Measurements from ENCODE around the gene LIF. TPM values are rescaled to one million over a fixed set of nuclear protein-coding genes. Genes with fewer than 3 reads are reported as not detected.

Gene LIF
- polyA plus RNA-seq, 2 of the 4 experiments (the other 2 are of a cell fraction) = 40.7 to 54.5 TPM

DNA sequence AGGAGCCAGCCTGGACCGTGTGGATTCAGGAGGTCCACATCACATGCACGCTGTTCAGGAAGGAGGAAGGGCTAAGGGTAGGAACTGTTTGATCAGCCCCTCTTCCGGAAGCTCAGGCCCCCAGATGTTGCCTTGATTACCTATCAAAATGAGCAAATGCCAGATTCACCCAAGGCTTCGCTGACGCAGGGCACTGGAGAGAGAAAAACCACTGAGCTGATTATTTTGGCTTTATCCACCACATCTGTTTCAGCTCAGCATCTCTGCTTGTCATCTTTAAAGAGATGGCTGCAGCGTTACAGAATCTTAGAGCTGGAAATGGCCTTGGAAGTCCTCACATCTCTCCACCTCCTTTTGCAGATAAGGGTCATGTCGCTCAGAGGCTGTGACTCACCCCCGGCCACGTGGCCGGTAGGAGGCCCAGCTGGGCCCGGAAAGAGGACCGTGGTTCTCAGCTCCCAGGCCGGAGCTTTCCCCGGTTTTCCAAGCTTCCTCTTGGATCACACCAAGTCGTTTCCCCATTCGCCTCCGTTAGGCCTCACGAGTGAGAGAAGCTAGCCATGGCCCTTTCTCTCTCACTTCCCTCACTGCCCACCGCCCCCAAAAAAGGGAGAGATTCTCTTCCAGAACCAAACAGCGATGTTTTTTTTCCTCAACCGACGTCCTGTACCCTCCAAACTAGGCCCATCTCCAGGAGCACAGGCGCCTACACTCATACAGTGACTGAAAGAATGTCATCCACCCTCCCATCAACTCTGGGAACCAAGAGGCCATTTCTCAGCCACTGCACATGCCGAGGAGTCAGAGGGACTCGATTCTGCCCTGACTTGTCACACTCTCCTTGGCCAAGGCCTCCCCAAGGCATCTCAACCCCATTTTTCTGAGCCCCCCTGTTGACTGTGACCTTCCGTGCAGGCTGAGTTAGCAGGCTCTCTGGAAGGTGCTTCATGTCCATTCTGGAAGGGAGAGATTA is 37.6 kb downstream of the LIF start (continued):
- TF ChIP-seq ELK1 (IDR thresholded peaks at IDR 0.05; ENCODE audit: low read depth, low read length) (no peak), KDM1A (IDR thresholded peaks at IDR 0.05; ENCODE audit: low read depth) (no peak), ZFP36 (IDR thresholded peaks at IDR 0.05; ENCODE audit: borderline replicate concordance, partially characterized antibody) (no peak), MAFK (IDR thresholded peaks at IDR 0.05; ENCODE audit: partially characterized antibody) (no peak), BHLHE40 (IDR thresholded peaks at IDR 0.05; ENCODE audit: low read depth, low read length) (no peak), ATOH8 (CRISPR knock-in tag; IDR thresholded peaks at IDR 0.05; ENCODE audit: low read depth) (peak; percentile 94), RFX5 (IDR thresholded peaks at IDR 0.05) (no peak), FOSB (CRISPR knock-in tag; IDR thresholded peaks at IDR 0.05) (0 out of 2 replicates have a peak, but pooled peaks have one; percentile 18), RCOR1 (IDR thresholded peaks at IDR 0.05; ENCODE audit: low read depth, low read length) (no peak), CHD2 (IDR thresholded peaks at IDR 0.05; ENCODE audit: low read length, partially characterized antibody) (no peak), HDAC2 (IDR thresholded peaks at IDR 0.05) (no peak), RNF2 (IDR thresholded peaks at IDR 0.05; ENCODE audit: borderline replicate concordance, low read depth) (no peak), NPAS2 (CRISPR knock-in tag; IDR thresholded peaks at IDR 0.05; ENCODE audit: borderline replicate concordance) (peak; percentile 67), POLR2A (IDR thresholded peaks at IDR 0.05; ENCODE audit: low read length) (no peak), TFCP2L1 (CRISPR knock-in tag; IDR thresholded peaks at IDR 0.05) (no peak), NR3C1 (IDR thresholded peaks at IDR 0.05) (no peak), SREBF2 (IDR thresholded peaks at IDR 0.05) (no peak), POLR2AphosphoS2 (conservative IDR thresholded peaks at IDR 0.05; ENCODE audit: low read length) (no peak), ZC3H11A (IDR thresholded peaks at IDR 0.05) (no peak), FOSL2 (IDR thresholded peaks at IDR 0.05) (no peak), FOSL2 (CRISPR knock-in tag; IDR thresholded peaks at IDR 0.05) (peak; percentile 82), HOXB5 (CRISPR knock-in tag; IDR thresholded peaks at IDR 0.05) (peak; percentile 92), ZNF302 (CRISPR knock-in tag; IDR thresholded peaks at IDR 0.05) (peak; percentile 64; the same call in 1 of the 2 replicates), CBX8 (IDR thresholded peaks at IDR 0.05) (no peak), EP300 (IDR thresholded peaks at IDR 0.05) (no peak), FOXS1 (CRISPR knock-in tag; IDR thresholded peaks at IDR 0.05) (no peak; the same call in 1 of the 2 replicates), JUN (IDR thresholded peaks at IDR 0.05) (peak in 1 of 2 experiments; percentile 36; a peak in 1 of 5 replicates), CEBPB (IDR thresholded peaks at IDR 0.05) (no peak), NFE2L2 (conservative IDR thresholded peaks at IDR 0.05; ENCODE audit: low read length) (no peak), REST (IDR thresholded peaks at IDR 0.05) (no peak)
- TF ChIP-seq, protein P1, sequence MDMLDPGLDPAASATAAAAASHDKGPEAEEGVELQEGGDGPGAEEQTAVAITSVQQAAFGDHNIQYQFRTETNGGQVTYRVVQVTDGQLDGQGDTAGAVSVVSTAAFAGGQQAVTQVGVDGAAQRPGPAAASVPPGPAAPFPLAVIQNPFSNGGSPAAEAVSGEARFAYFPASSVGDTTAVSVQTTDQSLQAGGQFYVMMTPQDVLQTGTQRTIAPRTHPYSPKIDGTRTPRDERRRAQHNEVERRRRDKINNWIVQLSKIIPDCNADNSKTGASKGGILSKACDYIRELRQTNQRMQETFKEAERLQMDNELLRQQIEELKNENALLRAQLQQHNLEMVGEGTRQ (IDR thresholded peaks at IDR 0.05) = 0 out of 2 replicates have a peak, but pooled peaks have one; percentile 46
- TF ChIP-seq, protein P2, sequence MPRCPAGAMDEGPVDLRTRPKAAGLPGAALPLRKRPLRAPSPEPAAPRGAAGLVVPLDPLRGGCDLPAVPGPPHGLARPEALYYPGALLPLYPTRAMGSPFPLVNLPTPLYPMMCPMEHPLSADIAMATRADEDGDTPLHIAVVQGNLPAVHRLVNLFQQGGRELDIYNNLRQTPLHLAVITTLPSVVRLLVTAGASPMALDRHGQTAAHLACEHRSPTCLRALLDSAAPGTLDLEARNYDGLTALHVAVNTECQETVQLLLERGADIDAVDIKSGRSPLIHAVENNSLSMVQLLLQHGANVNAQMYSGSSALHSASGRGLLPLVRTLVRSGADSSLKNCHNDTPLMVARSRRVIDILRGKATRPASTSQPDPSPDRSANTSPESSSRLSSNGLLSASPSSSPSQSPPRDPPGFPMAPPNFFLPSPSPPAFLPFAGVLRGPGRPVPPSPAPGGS (IDR thresholded peaks at IDR 0.05) = no peak
- TF ChIP-seq, protein P3, sequence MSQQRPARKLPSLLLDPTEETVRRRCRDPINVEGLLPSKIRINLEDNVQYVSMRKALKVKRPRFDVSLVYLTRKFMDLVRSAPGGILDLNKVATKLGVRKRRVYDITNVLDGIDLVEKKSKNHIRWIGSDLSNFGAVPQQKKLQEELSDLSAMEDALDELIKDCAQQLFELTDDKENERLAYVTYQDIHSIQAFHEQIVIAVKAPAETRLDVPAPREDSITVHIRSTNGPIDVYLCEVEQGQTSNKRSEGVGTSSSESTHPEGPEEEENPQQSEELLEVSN (IDR thresholded peaks at IDR 0.05; ENCODE audit: borderline replicate concordance, low read depth) = peak; percentile 74

Measured in A549 (cell line).